ENCODE results near the gene KRT83.

GRCh38 chr12:52270541-52271070 lies 50.6 kb downstream of the KRT83 start:
- TF ChIP-seq CTCF (conservative IDR thresholded peaks at IDR 0.05 in 1 of 2, IDR thresholded peaks at IDR 0.05 in 1 of 2; ENCODE audit: low read depth in 1 of 2, low read length in 2 of 2) (no peak), EZH2 (IDR thresholded peaks at IDR 0.05; ENCODE audit: low read length, missing control alignments) (no peak)

All from fibroblast of lung (primary cell).